Cardiac muscle cell (in vitro differentiated cells and primary cell): ENCODE results near the gene POU2AF1. TPM values are rescaled to one million over a fixed set of nuclear protein-coding genes. Genes with fewer than 3 reads are reported as not detected.

ENCODE experiments used
- DNase-seq, 2 donors: peaks; one replicate each; pipeline versions ENCODE4 v3.0.0 to v3.0.0-alpha.2; 2010 to 2017; ENCODE audit warnings: low read depth in 1 of 2, low spot score in 1 of 2
- H3K27ac ChIP-seq: fragments of 200-600 bp; sonication (generic); 2 replicates; pipeline ENCODE4 v1.5.1; 2016
- H3K27me3 ChIP-seq: fragments of 200-600 bp; sonication (generic); 2 replicates; pipeline ENCODE4 v1.6.0; 2016; ENCODE audit warnings: control low read depth
- H3K36me3 ChIP-seq: fragments of 200-600 bp; sonication (generic); 2 replicates; pipeline ENCODE4 v1.5.1; 2016; ENCODE audit warnings: control low read depth
- H3K4me1 ChIP-seq: fragments of 200-600 bp; sonication (generic); 2 replicates; pipeline ENCODE4 v1.8.1; 2017; ENCODE audit warnings: low read depth, mild to moderate bottlenecking, mixed run types
- H3K4me3 ChIP-seq: fragments of 200-600 bp; sonication (generic); 2 replicates; pipeline ENCODE4 v1.5.1; 2016; ENCODE audit warnings: mild to moderate bottlenecking
- H3K9me3 ChIP-seq: fragments of 200-600 bp; sonication (generic); 2 replicates; pipeline ENCODE4 v1.5.1; 2017; ENCODE audit warnings: low read depth, mild to moderate bottlenecking, control low read depth
- CTCF ChIP-seq: IDR thresholded peaks from 2 replicates; pipeline ENCODE4 v1.5.1; 2012; ENCODE audit warnings: low read depth, mild to moderate bottlenecking, low read length
- polyA plus RNA-seq: library from polyadenylated mRNA; unstranded; fragments of >200 nt; fragmentation: Nextera tagmentation; extraction: Ambion mirVana; gene quantifications from 2 replicates; pipeline ENCODE4 v1.2.1, GENCODE V29; 2016
- total RNA-seq: library from RNA; depleted of rRNA; stranded (reverse); fragments of >200 nt; gene quantifications from 2 replicates; pipeline ENCODE4 v1.2.3, GENCODE V29; 2016

POU2AF1 gene
- total and polyA plus RNA-seq, 2 experiments from 2014 or later: not detected

GRCh38 chr11:111335549-111335948, 43.5 kb downstream of the POU2AF1 start:
- DNase-seq: no peak
- TF ChIP-seq CTCF: no peak
- Histone ChIP-seq H3K27ac (no peak overlapping the region), H3K9me3 (no peaks in the 10 kb centered on the region), H3K4me1 (no peaks in the 10 kb centered on the region), H3K27me3 (no peaks in the 10 kb centered on the region), H3K4me3 (no peak overlapping the region), H3K36me3 (no peaks in the 10 kb centered on the region)

- no peak for DNase-seq
These were observed 44.3 kb downstream of the POU2AF1 start for GRCh38 chr11:111334532-111335502.

GRCh38 chr11:111331711-111332479, 47.2 kb downstream of the POU2AF1 start:
- H3K27me3 ChIP-seq: no peaks in the 10 kb centered on the region
- no peaks in the 10 kb centered on the region for H3K4me1 ChIP-seq
- peak in 1 of 2 donors; percentile 65 for DNase-seq

More at GRCh38 chr11:111334532-111335502, 44.3 kb downstream of the POU2AF1 start:
- no peaks in the 10 kb centered on the region for H3K9me3 ChIP-seq
- H3K4me3 ChIP-seq: no peak overlapping the region
- H3K4me1 ChIP-seq: no peaks in the 10 kb centered on the region
- H3K27me3 ChIP-seq: no peaks in the 10 kb centered on the region
- H3K27ac ChIP-seq: no peak overlapping the region
- no peak for TF ChIP-seq CTCF
- no peaks in the 10 kb centered on the region for H3K36me3 ChIP-seq

GRCh38 chr11:111330234-111330893, 48.7 kb downstream of the POU2AF1 start:
- H3K9me3 ChIP-seq: no peaks in the 10 kb centered on the region
- H3K36me3 ChIP-seq: no peaks in the 10 kb centered on the region
- H3K4me3 ChIP-seq: no peak overlapping the region
- no peak for DNase-seq
- no peak for TF ChIP-seq CTCF
- no peak overlapping the region for H3K27ac ChIP-seq
- H3K4me1 ChIP-seq: no peaks in the 10 kb centered on the region
- no peaks in the 10 kb centered on the region for H3K27me3 ChIP-seq

More at GRCh38 chr11:111331711-111332479, 47.2 kb downstream of the POU2AF1 start:
- Histone ChIP-seq H3K36me3 (no peaks in the 10 kb centered on the region), H3K27ac (no peak overlapping the region), H3K4me3 (no peak overlapping the region), H3K9me3 (no peaks in the 10 kb centered on the region)
- TF ChIP-seq CTCF: no peak

GRCh38 chr11:111329306-111330204, 49.5 kb downstream of the POU2AF1 start:
- no peak overlapping the region for H3K4me3 ChIP-seq
- no peak for TF ChIP-seq CTCF
- H3K36me3 ChIP-seq: no peaks in the 10 kb centered on the region
- H3K9me3 ChIP-seq: no peaks in the 10 kb centered on the region
- no peak overlapping the region for H3K27ac ChIP-seq
- H3K27me3 ChIP-seq: no peaks in the 10 kb centered on the region
- DNase-seq: no peak
- no peaks in the 10 kb centered on the region for H3K4me1 ChIP-seq
